K562 (cell line): ENCODE data around the gene PLEKHG3. TPM values are rescaled to one million over a fixed set of nuclear protein-coding genes. Genes with fewer than 3 reads are reported as not detected.

ENCODE experiments used
- ATAC-seq: fragments of 200-7000 bp; cut with Tn5 transposase; 3 replicates; pipeline ENCODE4 v1.9.1; 2020; ENCODE audit warnings: moderate library complexity
- BruUV-seq: library from RNA; stranded (reverse); fragments of 400-500 nt; replicated peaks from 2 replicates; lab custom pipeline; 2021; lab: Mats Ljungman, UMichigan
- CTCF ChIA-PET: fragments of 300-600 bp; formaldehyde crosslinking; extraction: SDS; loops from one replicate; lab custom pipeline; 2021; ENCODE audit warnings: low intra/inter-chr PET ratio; lab: Yijun Ruan, JAX
- POLR2A ChIA-PET: fragments of 300-600, 350-650 bp; sonication (Branson Sonifier 250); formaldehyde crosslinking; extraction: SDS; loops from one replicate; lab custom pipeline; 2021; ENCODE audit warnings: antibody characterized with exemption, inconsistent platforms; lab: Yijun Ruan, JAX
- DNase-seq, 4 experiments: peaks; one replicate each; pipeline versions ENCODE4 v3.0.0 to v3.0.0-alpha.2; 2011 to 2018; ENCODE audit warnings: low spot score in 3 of 4, mixed read lengths in 3 of 4; ENCODE audit errors: extremely low read depth in 1 of 4
- FAIRE-seq: peaks from 2 replicates; lab custom pipeline; 2011; peaks lifted over from hg19 to GRCh38; lab: Jason Lieb, UNC
- H2AFZ ChIP-seq: 2 replicates; pipeline ENCODE4 v1.6.0; 2011; ENCODE audit warnings: low read depth, low read length, control low read depth, inconsistent platforms
- H3K27ac ChIP-seq: fragments of 200-600 bp; 3 replicates; pipeline ENCODE4 v1.8.0; 2011; ENCODE audit warnings: low read depth, mild to moderate bottlenecking, control low read depth, inconsistent platforms, low read length, moderate library complexity, mixed read lengths; ENCODE audit errors: extremely low read depth
- H3K27me3 ChIP-seq, 2 experiments: fragments of 300-600 bp in 1 of 2; 2 replicates in 1 of 2; 3 replicates in 1 of 2; pipeline versions ENCODE4 v1.6.0 to v1.8.0; 2011; ENCODE audit warnings: inconsistent platforms in 2 of 2, low read length in 2 of 2, mild to moderate bottlenecking in 1 of 2, mixed read lengths in 1 of 2, moderate library complexity in 1 of 2; ENCODE audit not compliant: control insufficient read depth in 2 of 2, insufficient read depth in 2 of 2
- H3K36me3 ChIP-seq: fragments of 300-600 bp; 3 replicates; pipeline ENCODE4 v1.8.0; 2011; ENCODE audit warnings: mild to moderate bottlenecking, low read length, inconsistent platforms; ENCODE audit not compliant: control insufficient read depth, insufficient read depth
- H3K4me1 ChIP-seq, 2 experiments: fragments of 200-600 bp in 1 of 2; replicated peaks in 1 of 2; 2 replicates in 1 of 2; 3 replicates in 1 of 2; pipeline versions ENCODE4 v1.5.1 to v1.8.0; 2011; ENCODE audit warnings: inconsistent platforms in 2 of 2, low read length in 2 of 2, mild to moderate bottlenecking in 1 of 2, mixed read lengths in 1 of 2, moderate library complexity in 1 of 2; ENCODE audit not compliant: control insufficient read depth in 2 of 2, insufficient read depth in 2 of 2
- H3K4me2 ChIP-seq: 2 replicates; pipeline ENCODE4 v1.6.1; 2011; ENCODE audit warnings: low read length, control low read depth, inconsistent platforms, mixed read lengths; ENCODE audit not compliant: insufficient read depth
- H3K4me3 ChIP-seq: fragments of 200-600 bp; sonication (generic), shearing (Covaris generic); 2 replicates; pipeline ENCODE4 v1.5.1; 2016; ENCODE audit warnings: control low read depth, inconsistent platforms
- H3K79me2 ChIP-seq: fragments of 200-600 bp; 3 replicates; pipeline ENCODE4 v1.8.0; 2011; ENCODE audit warnings: low read length, inconsistent platforms; ENCODE audit not compliant: control insufficient read depth, insufficient read depth
- H3K9ac ChIP-seq, 2 experiments: 2 replicates each; pipeline versions ENCODE4 v1.6.0 to v1.6.1; 2011; ENCODE audit warnings: low read depth in 2 of 2, low read length in 2 of 2, control low read depth in 1 of 2, inconsistent platforms in 1 of 2, mild to moderate bottlenecking in 1 of 2, mixed read lengths in 1 of 2; ENCODE audit not compliant: insufficient read depth in 1 of 2
- H3K9me1 ChIP-seq: one replicate; pipeline ENCODE4 v1.6.0; 2011; ENCODE audit warnings: inconsistent platforms, mild to moderate bottlenecking, low read length, moderate library complexity; ENCODE audit not compliant: control insufficient read depth, insufficient read depth
- H3K9me3 ChIP-seq: replicated peaks from 2 replicates; pipeline ENCODE4 v1.5.1; 2011; ENCODE audit warnings: low read depth, low read length, inconsistent platforms; ENCODE audit not compliant: control insufficient read depth, insufficient read depth
- H4K20me1 ChIP-seq: replicated peaks from 2 replicates; pipeline ENCODE4 v1.6.1; 2011; ENCODE audit warnings: low read length, inconsistent platforms, mixed read lengths; ENCODE audit not compliant: control insufficient read depth, insufficient read depth
- ATF1 ChIP-seq, 2 experiments: fragments of 450-650 bp in 1 of 2; IDR thresholded peaks; 2 replicates each; pipeline ENCODE4 v1.6.1; 2016; ENCODE audit warnings: missing compliant biosample characterization in 1 of 2, missing genetic modification characterization in 1 of 2
- ATF7 ChIP-seq: fragments of 450-650 bp; IDR thresholded peaks from 2 replicates; pipeline ENCODE4 v1.7.1; 2014; ENCODE audit warnings: mild to moderate bottlenecking, moderate library complexity
- JUND ChIP-seq, 2 experiments: IDR thresholded peaks; 2 replicates in 1 of 2; 3 replicates in 1 of 2; pipeline ENCODE4 v1.6.1; 2011; ENCODE audit warnings: borderline replicate concordance in 2 of 2, low read depth in 2 of 2, low read length in 2 of 2, improper control_type of control experiment in 1 of 2, missing biosample characterization in 1 of 2, missing genetic modification characterization in 1 of 2, missing genetic modification reagents in 1 of 2
- NBN ChIP-seq: fragments of 450-650 bp; IDR thresholded peaks from 2 replicates; pipeline ENCODE4 v1.6.1; 2016; ENCODE audit warnings: low read depth, mild to moderate bottlenecking
- SLC30A9 ChIP-seq: fragments of 250-450 bp; sonication (Bioruptor Pico); IDR thresholded peaks from 2 replicates; pipeline ENCODE4 v1.8.0; 2022; ENCODE audit warnings: mild to moderate bottlenecking, moderate library complexity
- ZNF174 ChIP-seq: fragments of 250-450 bp; sonication (Bioruptor Pico); IDR thresholded peaks from 2 replicates; pipeline ENCODE4 v1.4.0; 2020; ENCODE audit warnings: mild to moderate bottlenecking
- ZNF584 ChIP-seq: fragments of 200-800 bp; sonication (Bioruptor generic); IDR thresholded peaks from 2 replicates; pipeline ENCODE4 v1.6.1; 2016; ENCODE audit warnings: low read depth, mild to moderate bottlenecking, missing genetic modification characterization, missing compliant biosample characterization
- WGBS: fragments of 100-300 bp; shearing (Covaris generic); methylation state at CpG from one replicate; pipeline ENCODE4 v1.1.6; 2016; ENCODE audit warnings: low coverage, mixed read lengths; ENCODE audit not compliant: insufficient coverage; ENCODE audit errors: missing lambda C conversion rate; 5-methylcytosine and 5-hydroxymethylcytosine counted together
- in situ Hi-C: fragments of 300-500 bp; cut with MboI; formaldehyde crosslinking; loops from 4 replicates; pipeline ENCODE4 v1.15.0; 2018; ENCODE audit warnings: inconsistent platforms, mixed read lengths
- intact Hi-C: fragments of 100-400 bp; cut with micrococcal nuclease; formaldehyde crosslinking; loops from 2 replicates; pipeline ENCODE4 v1.14.2; 2022
- polyA plus RNA-seq, 8 experiments: library from polyadenylated mRNA; depleted of rRNA in 4 of 8; stranded (reverse) in 5 of 8; unstranded in 3 of 8; fragments of >200 nt; fragmentation: Nextera tagmentation in 2 of 8; fragmentation: Illumina TruSeq in 1 of 8; extraction: Ambion mirVana in 2 of 8; extraction: Trizol in 1 of 8; gene quantifications; 2 replicates each; pipeline versions ENCODE4 v1.2.1 to v1.2.3, GENCODE V29; 2011 to 2014; ENCODE audit warnings: inconsistent platforms in 1 of 8, missing spikeins in 1 of 8
- total RNA-seq, 7 experiments: library from RNA; depleted of rRNA in 6 of 7; stranded (reverse); fragments of >200 nt in 6 of 7; fragmentation: Illumina TruSeq in 2 of 7; extraction: Trizol in 2 of 7; gene quantifications; 2 replicates each; pipeline versions ENCODE4 v1.2.1 to v1.2.3, GENCODE V29; 2011 to 2021; ENCODE audit warnings: low replicate concordance in 1 of 7
- TF ChIP-seq, protein P1 (sequence below): fragments of 250-450 bp; sonication (Bioruptor Pico); IDR thresholded peaks from 2 replicates; pipeline ENCODE4 v1.5.0; 2021; ENCODE audit warnings: mild to moderate bottlenecking, borderline replicate concordance

The PLEKHG3 gene
- total and polyA plus RNA-seq, 9 of the 15 experiments (the other 6 are each of a cell fraction or from before 2014, with no cell fraction given): 0.04 to 0.16 TPM; not detected in 7

DNA sequence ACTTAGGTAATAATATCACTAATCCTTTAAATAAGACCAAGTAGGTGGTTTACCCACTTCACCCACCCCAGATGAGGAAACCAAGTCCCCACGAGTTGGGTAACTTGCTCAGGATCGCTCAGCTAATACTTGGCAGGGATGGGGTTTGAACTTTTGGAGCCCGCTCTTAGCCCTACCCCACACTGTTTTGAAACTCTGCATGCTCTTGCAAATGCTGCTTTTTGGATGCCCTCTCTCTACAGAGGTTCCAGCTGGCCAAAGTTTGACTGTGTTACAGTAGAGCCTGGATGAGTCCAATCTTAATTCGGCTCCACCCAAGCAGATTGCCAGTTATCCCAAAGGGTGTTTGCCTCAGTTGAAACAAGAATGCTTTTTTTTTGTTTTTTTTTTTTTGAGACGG, 6.8 kb downstream of the PLEKHG3 start:
- FAIRE-seq: no peak
- H3K4me3 ChIP-seq: no peak overlapping the region
- in situ Hi-C loops: no loop called here

More for the DNA sequence above, 6.8 kb downstream of the PLEKHG3 start:
- Histone ChIP-seq H3K36me3 (no peaks in the 10 kb centered on the region), H3K9me1 (no peaks in the 10 kb centered on the region), H3K27me3 (peaks cover 9 to 49% of the 10 kb centered on the region in 2 experiments; a peak in 4 of 5 replicates), H3K9me3 (no peaks in the 10 kb centered on the region), H3K79me2 (no peaks in the 10 kb centered on the region), H3K4me2 (no peak overlapping the region), H3K9ac (no peak overlapping the region), H4K20me1 (no peaks in the 10 kb centered on the region), H3K27ac (no peak overlapping the region), H2AFZ (no peak overlapping the region), H3K4me1 (no peaks in the 10 kb centered on the region; a peak in 1 of 5 replicates)
- ATAC-seq (no peak), DNase-seq (no peak)
- POLR2A ChIA-PET: no interaction called here
- TF ChIP-seq NBN (no peak), ATF1 (CRISPR knock-in tag; IDR thresholded peaks at IDR 0.05) (no peak), ATF1 (tag; IDR thresholded peaks at IDR 0.05) (no peak), SLC30A9 (CRISPR knock-in tag) (no peak), ZNF584 (CRISPR knock-in tag) (no peak), JUND (IDR thresholded peaks at IDR 0.05; ENCODE audit: borderline replicate concordance, low read depth, low read length) (no peak), JUND (tag; IDR thresholded peaks at IDR 0.05; ENCODE audit: borderline replicate concordance, low read depth, low read length) (no peak), ZNF174 (CRISPR knock-in tag) (no peak), ATF7 (no peak)
- TF ChIP-seq, protein P1, sequence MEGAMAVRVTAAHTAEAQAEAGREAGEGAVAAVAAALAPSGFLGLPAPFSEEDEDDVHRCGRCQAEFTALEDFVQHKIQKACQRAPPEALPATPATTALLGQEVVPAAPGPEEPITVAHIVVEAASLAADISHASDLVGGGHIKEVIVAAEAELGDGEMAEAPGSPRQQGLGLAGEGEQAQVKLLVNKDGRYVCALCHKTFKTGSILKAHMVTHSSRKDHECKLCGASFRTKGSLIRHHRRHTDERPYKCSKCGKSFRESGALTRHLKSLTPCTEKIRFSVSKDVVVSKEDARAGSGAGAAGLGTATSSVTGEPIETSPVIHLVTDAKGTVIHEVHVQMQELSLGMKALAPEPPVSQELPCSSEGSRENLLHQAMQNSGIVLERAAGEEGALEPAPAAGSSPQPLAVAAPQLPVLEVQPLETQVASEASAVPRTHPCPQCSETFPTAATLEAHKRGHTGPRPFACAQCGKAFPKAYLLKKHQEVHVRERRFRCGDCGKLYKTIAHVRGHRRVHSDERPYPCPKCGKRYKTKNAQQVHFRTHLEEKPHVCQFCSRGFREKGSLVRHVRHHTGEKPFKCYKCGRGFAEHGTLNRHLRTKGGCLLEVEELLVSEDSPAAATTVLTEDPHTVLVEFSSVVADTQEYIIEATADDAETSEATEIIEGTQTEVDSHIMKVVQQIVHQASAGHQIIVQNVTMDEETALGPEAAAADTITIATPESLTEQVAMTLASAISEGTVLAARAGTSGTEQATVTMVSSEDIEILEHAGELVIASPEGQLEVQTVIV (CRISPR knock-in tag): no peak
- CTCF ChIA-PET: no interaction called here
- no TSS peak for BruUV-seq
- intact Hi-C loops: no loop called here
- 0% methylated on average over 5 of the region's 5 CpGs for WGBS
